Prostate gland (tissue), 2 donors: Measurements from ENCODE around the gene CLIP4.

Experiments
- CTCF ChIP-seq, 4 experiments: fragments of 200-600 bp in 2 of 4; fragments of 450-650 bp in 2 of 4; sonication (generic) in 2 of 4; IDR thresholded peaks; 1 replicate in 3 of 4; 2 replicates in 1 of 4; pipeline ENCODE4 v1.5.1; 2016 to 2019; ENCODE audit warnings: antibody characterized with exemption in 4 of 4, mild to moderate bottlenecking in 2 of 4, moderate library complexity in 2 of 4
- POLR2A ChIP-seq: fragments of 450-650 bp; IDR thresholded peaks from one replicate; pipeline ENCODE4 v1.6.1; 2016; ENCODE audit warnings: antibody characterized with exemption, mild to moderate bottlenecking

- no peak for TF ChIP-seq CTCF (IDR thresholded peaks at IDR 0.05)
- TF ChIP-seq POLR2A, result no peak
Measured at GRCh38 chr2:29109246-29109645, 6.0 kb upstream of the CLIP4 start.
